ENCODE results near the gene ABHD17C.

ABHD17C gene

GRCh38 chr15:80697075-80697685 is 2.1 kb downstream of the ABHD17C start:
- DNase-seq (ENCODE audit: low read depth), result peak; percentile 15
- TF ChIP-seq CTCF (IDR thresholded peaks at IDR 0.05; ENCODE audit: insufficient read depth, low read depth, low read length, missing control alignments), result no peak
- peak overlapping the region; percentile 95 for H3K4me3 ChIP-seq (ENCODE audit: low read length)

- DNase-seq (ENCODE audit: low read depth), result no peak
- no peak for TF ChIP-seq CTCF (IDR thresholded peaks at IDR 0.05; ENCODE audit: insufficient read depth, low read depth, low read length, missing control alignments)
- no peak overlapping the region for H3K4me3 ChIP-seq (ENCODE audit: low read length)
Observed at GRCh38 chr15:80698676-80699075, 3.6 kb downstream of the ABHD17C start.

- no peak for TF ChIP-seq CTCF (IDR thresholded peaks at IDR 0.05; ENCODE audit: insufficient read depth, low read depth, low read length, missing control alignments)
- DNase-seq (ENCODE audit: low read depth), result peak; percentile 61
- H3K4me3 ChIP-seq (ENCODE audit: low read length), result no peak overlapping the region
Observed at GRCh38 chr15:80699981-80700380, 4.9 kb downstream of the ABHD17C start.

DNA sequence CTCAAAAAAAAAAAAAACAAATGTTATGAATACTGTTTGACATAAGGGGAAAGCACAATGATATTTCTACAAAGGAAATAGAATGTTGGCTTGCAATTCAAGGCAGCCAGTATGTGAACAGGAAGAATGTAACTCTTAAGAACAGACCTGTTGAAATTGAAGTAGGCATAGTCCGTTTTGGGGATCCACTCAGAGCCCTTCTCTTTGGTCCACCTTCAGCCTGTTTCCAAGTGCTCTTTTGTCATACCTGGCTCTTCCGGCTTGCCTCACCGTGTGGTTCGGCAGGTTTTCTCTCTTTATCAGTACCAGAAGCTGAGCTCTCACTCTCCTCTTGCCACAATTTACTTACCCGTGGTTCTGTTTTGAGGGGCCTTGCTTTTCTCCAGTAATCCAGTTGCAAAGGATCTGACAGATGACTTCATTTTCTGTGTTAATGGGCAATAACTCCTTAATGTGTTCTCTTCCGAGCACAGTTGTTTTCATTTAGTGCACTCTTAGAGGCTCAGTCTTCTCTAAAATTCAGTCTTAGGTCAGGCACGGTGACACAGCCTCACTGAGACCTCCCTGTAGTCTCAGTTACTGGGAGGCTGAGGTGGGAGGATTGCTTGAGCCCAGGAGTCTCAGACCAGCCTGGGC is 6.7 kb downstream of the ABHD17C start:
- DNase-seq (ENCODE audit: low read depth), result peak; percentile 59
- H3K4me3 ChIP-seq (ENCODE audit: low read length), result no peak overlapping the region
- no peak for TF ChIP-seq CTCF (IDR thresholded peaks at IDR 0.05; ENCODE audit: insufficient read depth, low read depth, low read length, missing control alignments)

- no peak overlapping the region for H3K4me3 ChIP-seq (ENCODE audit: low read length)
- no peak for DNase-seq (ENCODE audit: low read depth)
- no peak for TF ChIP-seq CTCF (IDR thresholded peaks at IDR 0.05; ENCODE audit: insufficient read depth, low read depth, low read length, missing control alignments)
Observed at GRCh38 chr15:80703081-80703480, 8.0 kb downstream of the ABHD17C start.

GRCh38 chr15:80703965-80704364 is 8.9 kb downstream of the ABHD17C start:
- no peak overlapping the region for H3K4me3 ChIP-seq (ENCODE audit: low read length)
- DNase-seq (ENCODE audit: low read depth), result no peak

More at GRCh38 chr15:80703965-80704364, 8.9 kb downstream of the ABHD17C start:
- no peak for TF ChIP-seq CTCF (IDR thresholded peaks at IDR 0.05; ENCODE audit: insufficient read depth, low read depth, low read length, missing control alignments)
